Stomach (tissue), 9 donors: Measurements from ENCODE around the gene FAM50B. TPM values are rescaled to one million over a fixed set of nuclear protein-coding genes. Genes with fewer than 3 reads are reported as not detected.
A peak's percentile ranks its signal among the peaks of the same experiment; 100 is the strongest.

Experiments used
- DNase-seq, 2 donors: peaks; one replicate each; pipeline versions ENCODE4 v3.0.0 to v3.0.0-alpha.2; 2013 to 2019
- H3K27ac ChIP-seq, 5 donors: fragments of 200-600 bp in 4 of 5; sonication (generic) in 4 of 5; one replicate each; pipeline ENCODE4 v1.5.1; 2013 to 2019; ENCODE audit warnings: mild to moderate bottlenecking in 1 of 5, moderate library complexity in 1 of 5
- H3K27me3 ChIP-seq, 3 donors: fragments of 200-600 bp; sonication (generic); one replicate each; pipeline ENCODE4 v1.5.1; 2017 to 2019; ENCODE audit warnings: mixed run types in 1 of 3
- H3K36me3 ChIP-seq, 4 donors: fragments of 200-600 bp; sonication (generic); 1 replicate in 3 of 4; 2 replicates in 1 of 4; pipeline ENCODE4 v1.5.1; 2016 to 2019
- H3K4me1 ChIP-seq, 4 donors: fragments of 200-600 bp; sonication (generic); one replicate each; pipeline ENCODE4 v1.5.1; 2016 to 2019
- H3K4me3 ChIP-seq, 4 donors: fragments of 200-600 bp; sonication (generic) in 3 of 4; one replicate each; pipeline ENCODE4 v1.5.1; 2016 to 2019; ENCODE audit warnings: mild to moderate bottlenecking in 1 of 4
- H3K9me3 ChIP-seq, 4 donors: fragments of 200-600 bp; sonication (generic); one replicate each; pipeline ENCODE4 v1.5.1; 2016 to 2019
- EP300 ChIP-seq: sonication (generic); formaldehyde crosslinking; IDR thresholded peaks from one replicate; pipeline ENCODE4 v1.6.1; 2017; ENCODE audit warnings: antibody characterized with exemption
- POLR2A ChIP-seq, 4 donors: fragments of 450-650 bp; IDR thresholded peaks; one replicate each; pipeline ENCODE4 v1.6.1; 2016; ENCODE audit warnings: antibody characterized with exemption in 4 of 4, control low read depth in 2 of 4, mild to moderate bottlenecking in 1 of 4, moderate library complexity in 1 of 4
- POLR2AphosphoS5 ChIP-seq, 3 donors: sonication (generic); formaldehyde crosslinking; IDR thresholded peaks; one replicate each; pipeline ENCODE4 v1.6.1; 2016; ENCODE audit warnings: antibody characterized with exemption in 3 of 3
- WGBS, 5 donors: extraction: QIAGEN DNeasy Blood & Tissue Kit in 3 of 5; methylation state at CpG; one replicate each; pipeline versions ENCODE4 v1.1.5 to v1.1.7; 2013 to 2018; 5-methylcytosine and 5-hydroxymethylcytosine counted together
- intact Hi-C: fragments of 100-400 bp; cut with DNase I; formaldehyde crosslinking; loops from one replicate; pipeline ENCODE4 v1.15.1; 2023; ENCODE audit warnings: low total_unique reads
- polyA plus RNA-seq, 3 donors: library from polyadenylated mRNA; stranded (reverse); fragments of 200-250 nt; gene quantifications; one replicate each; pipeline ENCODE4 v1.2.3, GENCODE V29; 2013
- total RNA-seq, 5 donors: library from RNA; depleted of rRNA; stranded (reverse); fragments of >200 nt; gene quantifications; one replicate each; pipeline versions ENCODE4 v1.1.0 to v1.2.3, GENCODE V29; 2014 to 2016
- TF ChIP-seq, protein P1 (sequence below), 7 experiments: fragments of 450-650 bp in 4 of 7; fragments of 200-600 bp in 3 of 7; sonication (generic) in 3 of 7; IDR thresholded peaks; one replicate each; pipeline ENCODE4 v1.5.1; 2016 to 2019; ENCODE audit warnings: antibody characterized with exemption in 7 of 7, control low read depth in 2 of 7, mild to moderate bottlenecking in 1 of 7
- donor health status: healthy with polysubstance abuse.
- donor health status: Bipolar disorder and iron deficiency.
- donor health status: healthy.

Gene FAM50B
- total and polyA plus RNA-seq, 8 donors = 2.0 to 11.8 (median 7.3) TPM; not detected in 1

DNA sequence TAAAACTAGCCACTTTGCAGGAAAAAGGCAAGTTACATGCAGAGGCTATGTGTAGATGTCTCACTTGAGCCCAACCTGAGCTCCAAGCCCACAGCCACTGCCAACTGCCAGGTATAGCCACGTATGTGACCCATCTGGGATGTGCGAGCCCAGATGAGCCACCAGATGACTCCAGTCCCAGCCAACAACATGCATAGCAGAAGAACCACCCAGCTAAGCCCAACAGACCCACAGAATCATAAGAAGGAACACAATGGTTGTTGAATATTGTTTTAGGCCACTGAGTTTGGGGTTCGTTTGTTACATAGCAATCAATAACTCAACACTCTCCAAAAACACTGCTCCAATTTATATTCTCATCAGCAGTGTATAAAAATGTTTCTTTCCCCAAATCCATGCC is 16.3 kb downstream of the FAM50B start:
- Histone ChIP-seq H3K4me3 (no peak overlapping the region), H3K4me1 (peaks cover 0 to 23% (median 3%) of the 10 kb centered on the region in 4 donors), H3K9me3 (no peaks in the 10 kb centered on the region), H3K27me3 (no peaks in the 10 kb centered on the region), H3K36me3 (no peaks in the 10 kb centered on the region), H3K27ac (no peak overlapping the region)
- intact Hi-C loops = no loop called here
- DNase-seq = no peak
- TF ChIP-seq POLR2AphosphoS5 (IDR thresholded peaks at IDR 0.05) = no peak
- TF ChIP-seq, protein P1, sequence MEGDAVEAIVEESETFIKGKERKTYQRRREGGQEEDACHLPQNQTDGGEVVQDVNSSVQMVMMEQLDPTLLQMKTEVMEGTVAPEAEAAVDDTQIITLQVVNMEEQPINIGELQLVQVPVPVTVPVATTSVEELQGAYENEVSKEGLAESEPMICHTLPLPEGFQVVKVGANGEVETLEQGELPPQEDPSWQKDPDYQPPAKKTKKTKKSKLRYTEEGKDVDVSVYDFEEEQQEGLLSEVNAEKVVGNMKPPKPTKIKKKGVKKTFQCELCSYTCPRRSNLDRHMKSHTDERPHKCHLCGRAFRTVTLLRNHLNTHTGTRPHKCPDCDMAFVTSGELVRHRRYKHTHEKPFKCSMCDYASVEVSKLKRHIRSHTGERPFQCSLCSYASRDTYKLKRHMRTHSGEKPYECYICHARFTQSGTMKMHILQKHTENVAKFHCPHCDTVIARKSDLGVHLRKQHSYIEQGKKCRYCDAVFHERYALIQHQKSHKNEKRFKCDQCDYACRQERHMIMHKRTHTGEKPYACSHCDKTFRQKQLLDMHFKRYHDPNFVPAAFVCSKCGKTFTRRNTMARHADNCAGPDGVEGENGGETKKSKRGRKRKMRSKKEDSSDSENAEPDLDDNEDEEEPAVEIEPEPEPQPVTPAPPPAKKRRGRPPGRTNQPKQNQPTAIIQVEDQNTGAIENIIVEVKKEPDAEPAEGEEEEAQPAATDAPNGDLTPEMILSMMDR (IDR thresholded peaks at IDR 0.05) = no peak
- WGBS, 5 donors = 90 to 100% (median 95%) methylated on average over 3 of the region's 3 CpGs

DNA sequence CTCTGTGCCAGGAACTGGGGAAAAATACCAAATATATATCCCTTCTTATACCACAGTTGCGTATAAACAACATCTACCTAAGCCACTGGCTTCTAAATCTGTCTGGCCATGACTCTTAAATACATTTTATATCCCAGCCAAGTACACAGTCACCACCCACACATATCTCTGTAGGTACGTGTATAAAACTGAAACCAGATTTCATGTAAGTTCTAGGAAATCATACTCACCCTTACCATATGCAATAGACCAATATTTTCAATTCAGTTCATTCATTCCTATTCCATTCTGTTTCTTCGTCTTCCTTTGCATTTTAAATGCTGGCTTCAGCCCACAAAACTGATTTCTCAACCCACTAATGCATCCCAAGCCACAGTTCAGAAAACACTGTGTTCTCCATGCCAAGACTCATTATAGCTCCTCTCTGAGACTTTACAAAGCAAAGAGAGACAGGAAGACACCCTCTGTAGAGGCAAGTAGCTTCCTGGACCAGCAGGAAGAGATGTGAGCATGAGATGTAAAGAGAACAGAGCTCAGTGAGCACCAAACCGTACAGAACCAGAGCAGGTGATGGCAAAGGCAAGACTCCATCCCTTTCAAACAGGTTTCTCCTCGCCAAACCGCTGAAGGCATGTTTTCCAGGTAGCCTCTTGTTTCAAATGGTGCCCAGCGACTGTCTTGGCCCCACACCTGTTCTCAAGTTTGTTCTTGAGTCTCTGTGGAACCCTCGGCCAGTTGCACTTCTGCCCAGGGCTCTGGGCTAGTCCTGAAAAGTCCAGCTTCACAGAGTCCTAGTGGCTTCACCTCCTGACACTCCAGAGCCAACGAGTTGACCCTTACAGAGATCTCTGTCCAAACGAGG is 18.7 kb downstream of the FAM50B start:
- H3K27me3 ChIP-seq = no peaks in the 10 kb centered on the region
- intact Hi-C loops = no loop called here
- H3K36me3 ChIP-seq = no peaks in the 10 kb centered on the region
- no peak for TF ChIP-seq POLR2A (IDR thresholded peaks at IDR 0.05)
- 75 to 80% (median 77%) methylated on average over 10 of the region's 10 CpGs for WGBS, 5 donors
- H3K4me3 ChIP-seq = no peak overlapping the region
- H3K9me3 ChIP-seq = no peaks in the 10 kb centered on the region
- H3K27ac ChIP-seq = peak overlapping the region in 1 of 5 donors; percentile 43
- peaks cover 0 to 26% (median 3%) of the 10 kb centered on the region in 4 donors for H3K4me1 ChIP-seq
- no peak for DNase-seq

DNA sequence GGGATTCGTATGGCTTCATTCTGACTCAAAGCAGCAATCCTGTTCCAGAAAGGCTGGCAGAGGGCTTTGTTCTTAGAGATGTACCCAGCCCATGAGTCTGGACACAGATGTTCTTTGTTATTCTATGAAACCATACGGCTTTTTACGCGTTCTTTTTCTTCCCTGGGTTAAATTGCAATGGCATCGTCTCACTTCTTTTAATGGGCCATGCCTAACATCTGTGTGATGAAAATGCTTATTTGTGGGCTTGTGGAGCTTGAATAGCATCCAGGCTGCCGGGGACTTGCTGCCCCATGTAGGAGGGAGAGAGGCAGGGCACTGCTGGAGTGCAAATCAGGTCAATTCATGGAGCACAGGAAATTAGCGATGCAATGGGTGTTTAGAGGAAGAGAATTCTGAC is 19.4 kb downstream of the FAM50B start:
- intact Hi-C loops = no loop called here
- H3K27ac ChIP-seq = no peak overlapping the region
- TF ChIP-seq POLR2A (IDR thresholded peaks at IDR 0.05) = no peak
- TF ChIP-seq, protein P1 (IDR thresholded peaks at IDR 0.05) = no peak
- no peak for TF ChIP-seq POLR2AphosphoS5 (IDR thresholded peaks at IDR 0.05)
- TF ChIP-seq EP300 = no peak
- no peaks in the 10 kb centered on the region for H3K9me3 ChIP-seq
- no peak overlapping the region for H3K4me3 ChIP-seq
- WGBS, 5 donors = 80 to 85% (median 81%) methylated on average over 7 of the region's 7 CpGs
- no peaks in the 10 kb centered on the region for H3K36me3 ChIP-seq
- peaks cover 0 to 31% (median 3%) of the 10 kb centered on the region in 4 donors for H3K4me1 ChIP-seq
- no peaks in the 10 kb centered on the region for H3K27me3 ChIP-seq
- DNase-seq = no peak

DNA sequence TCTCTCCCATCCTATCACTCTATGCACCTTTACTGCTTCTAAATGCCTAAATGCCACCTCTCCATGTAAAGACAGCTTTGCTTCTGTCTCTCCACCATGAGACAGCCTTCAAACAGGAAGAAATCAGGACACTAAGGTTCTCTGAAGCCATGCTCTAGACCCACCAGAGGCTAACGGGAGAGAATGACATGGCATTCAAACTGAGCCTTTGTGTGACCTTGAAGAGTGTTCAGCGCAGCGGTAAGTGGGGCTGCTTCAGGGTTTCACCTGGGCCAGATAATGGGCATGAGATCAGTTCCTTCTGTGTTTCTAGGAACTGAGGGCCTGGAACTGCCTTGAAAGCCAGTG is 20.1 kb downstream of the FAM50B start:
- TF ChIP-seq POLR2A (IDR thresholded peaks at IDR 0.05) = no peak
- TF ChIP-seq, protein P1 (IDR thresholded peaks at IDR 0.05) = no peak
- TF ChIP-seq POLR2AphosphoS5 (IDR thresholded peaks at IDR 0.05) = no peak

More for the DNA sequence above, 20.1 kb downstream of the FAM50B start:
- WGBS, 5 donors = 31 to 71% (median 51%) methylated on average over 3 of the region's 3 CpGs
- no peaks in the 10 kb centered on the region for H3K27me3 ChIP-seq
- no peaks in the 10 kb centered on the region for H3K36me3 ChIP-seq
- DNase-seq = peak in 1 of 2 donors; percentile 37
- intact Hi-C loops = no loop called here
- no peak overlapping the region for H3K4me3 ChIP-seq
- peaks cover 0 to 35% (median 3%) of the 10 kb centered on the region in 4 donors for H3K4me1 ChIP-seq
- no peaks in the 10 kb centered on the region for H3K9me3 ChIP-seq
- peak overlapping the region in 2 of 5 donors; percentile 57 to 68 for H3K27ac ChIP-seq
